Gastroesophageal sphincter (tissue), 3 donors: ENCODE data around the gene SEPTIN1.

Experiments
- EP300 ChIP-seq: sonication (generic); formaldehyde crosslinking; IDR thresholded peaks from one replicate; pipeline ENCODE4 v1.6.1; 2017; ENCODE audit warnings: antibody characterized with exemption, mild to moderate bottlenecking
- POLR2A ChIP-seq, 2 donors: fragments of 450-650 bp; IDR thresholded peaks; one replicate each; pipeline ENCODE4 v1.6.1; 2017; ENCODE audit warnings: antibody characterized with exemption in 2 of 2, mild to moderate bottlenecking in 2 of 2, moderate library complexity in 1 of 2
- TF ChIP-seq, protein P1 (sequence below), 4 experiments: fragments of 200-600 bp in 2 of 4; fragments of 450-650 bp in 2 of 4; sonication (generic) in 1 of 4; IDR thresholded peaks; one replicate each; pipeline ENCODE4 v1.5.1; 2017 to 2019; ENCODE audit warnings: antibody characterized with exemption in 4 of 4, mild to moderate bottlenecking in 2 of 4, moderate library complexity in 2 of 4

DNA sequence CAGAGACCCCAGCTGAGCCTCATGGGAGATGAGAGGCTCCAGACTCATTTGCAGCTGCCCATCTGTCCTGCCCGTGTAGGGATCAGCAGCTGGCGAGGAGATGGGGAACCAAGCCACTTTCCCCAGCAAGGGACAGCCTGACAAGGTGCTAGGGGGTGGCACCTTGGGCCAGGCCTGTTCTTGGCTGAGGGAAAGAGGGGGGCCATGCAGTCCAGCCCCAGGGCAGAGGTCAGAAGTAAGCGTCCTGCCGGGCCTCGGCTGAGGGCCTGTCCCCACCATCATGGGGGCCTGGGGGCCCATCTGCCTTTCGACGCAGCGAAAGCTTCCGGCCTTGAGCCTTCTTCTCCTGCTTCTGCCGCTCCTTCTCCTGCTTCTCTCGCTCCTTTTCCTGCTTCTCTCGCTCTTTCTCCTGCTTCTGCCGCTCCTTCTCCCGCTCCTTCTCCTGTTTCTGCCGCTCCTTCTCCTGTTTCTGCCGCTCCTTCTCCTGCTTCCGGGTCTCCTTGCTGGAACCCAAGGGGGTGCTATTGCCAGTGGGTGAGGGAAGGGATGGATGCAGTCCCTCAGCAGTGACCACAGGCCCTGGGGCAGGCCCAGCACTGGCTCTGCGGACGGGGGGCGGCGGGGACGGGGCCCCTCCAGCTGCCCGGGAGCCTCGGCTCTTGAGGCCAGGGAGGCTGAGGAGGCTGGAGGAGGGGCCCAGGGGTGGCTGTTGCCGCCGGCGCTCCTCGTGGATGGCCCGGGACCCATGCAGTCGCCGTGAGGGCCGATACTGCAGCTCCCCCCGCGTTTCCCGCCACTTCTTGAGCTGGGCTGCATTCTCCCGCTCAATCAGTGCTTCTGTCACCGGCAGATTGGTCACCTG, 24.4 kb downstream of the SEPTIN1 start:
- no peak for TF ChIP-seq EP300
- TF ChIP-seq, protein P1, sequence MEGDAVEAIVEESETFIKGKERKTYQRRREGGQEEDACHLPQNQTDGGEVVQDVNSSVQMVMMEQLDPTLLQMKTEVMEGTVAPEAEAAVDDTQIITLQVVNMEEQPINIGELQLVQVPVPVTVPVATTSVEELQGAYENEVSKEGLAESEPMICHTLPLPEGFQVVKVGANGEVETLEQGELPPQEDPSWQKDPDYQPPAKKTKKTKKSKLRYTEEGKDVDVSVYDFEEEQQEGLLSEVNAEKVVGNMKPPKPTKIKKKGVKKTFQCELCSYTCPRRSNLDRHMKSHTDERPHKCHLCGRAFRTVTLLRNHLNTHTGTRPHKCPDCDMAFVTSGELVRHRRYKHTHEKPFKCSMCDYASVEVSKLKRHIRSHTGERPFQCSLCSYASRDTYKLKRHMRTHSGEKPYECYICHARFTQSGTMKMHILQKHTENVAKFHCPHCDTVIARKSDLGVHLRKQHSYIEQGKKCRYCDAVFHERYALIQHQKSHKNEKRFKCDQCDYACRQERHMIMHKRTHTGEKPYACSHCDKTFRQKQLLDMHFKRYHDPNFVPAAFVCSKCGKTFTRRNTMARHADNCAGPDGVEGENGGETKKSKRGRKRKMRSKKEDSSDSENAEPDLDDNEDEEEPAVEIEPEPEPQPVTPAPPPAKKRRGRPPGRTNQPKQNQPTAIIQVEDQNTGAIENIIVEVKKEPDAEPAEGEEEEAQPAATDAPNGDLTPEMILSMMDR (IDR thresholded peaks at IDR 0.05), result no peak
- no peak for TF ChIP-seq POLR2A (IDR thresholded peaks at IDR 0.05)
